Right atrium auricular region (tissue), 2 donors: Measurements from ENCODE around the gene MTMR3. TPM values are rescaled to one million over a fixed set of nuclear protein-coding genes. Genes with fewer than 3 reads are reported as not detected.

ENCODE experiments used
- DNase-seq: peaks from one replicate; pipeline ENCODE4 v3.0.0-alpha.2; 2019; ENCODE audit warnings: low spot score
- H3K27ac ChIP-seq, 2 donors: fragments of 200-600 bp; sonication (generic); 1 replicate in 1 of 2; 2 replicates in 1 of 2; pipeline ENCODE4 v1.5.1; 2016 to 2019
- H3K27me3 ChIP-seq, 2 donors: fragments of 200-600 bp; sonication (generic); one replicate each; pipeline versions ENCODE4 v1.5.1 to v1.6.0; 2017 to 2019
- H3K36me3 ChIP-seq: fragments of 200-600 bp; sonication (generic); one replicate; pipeline ENCODE4 v1.5.1; 2016
- H3K4me1 ChIP-seq, 2 donors: fragments of 200-600 bp; sonication (generic); one replicate each; pipeline versions ENCODE4 v1.5.1 to v1.6.0; 2017 to 2019
- H3K4me3 ChIP-seq, 2 donors: fragments of 200-600 bp; sonication (generic); 1 replicate in 1 of 2; 2 replicates in 1 of 2; pipeline ENCODE4 v1.5.1; 2017 to 2019; ENCODE audit warnings: mild to moderate bottlenecking in 1 of 2, moderate library complexity in 1 of 2
- H3K9me3 ChIP-seq, 2 donors: fragments of 200-600 bp; sonication (generic); one replicate each; pipeline ENCODE4 v1.5.1; 2019
- CTCF ChIP-seq, 2 donors: fragments of 200-600 bp; sonication (generic); IDR thresholded peaks; one replicate each; pipeline ENCODE4 v1.5.1; 2019; ENCODE audit warnings: antibody characterized with exemption in 2 of 2
- total RNA-seq, 2 donors: library from RNA; depleted of rRNA; stranded (reverse); fragments of >200 nt; gene quantifications; one replicate each; pipeline ENCODE4 v1.1.0, GENCODE V29; 2016

The MTMR3 gene
- total RNA-seq, 2 donors from 2014 or later = 27.2 to 38.1 TPM

DNA sequence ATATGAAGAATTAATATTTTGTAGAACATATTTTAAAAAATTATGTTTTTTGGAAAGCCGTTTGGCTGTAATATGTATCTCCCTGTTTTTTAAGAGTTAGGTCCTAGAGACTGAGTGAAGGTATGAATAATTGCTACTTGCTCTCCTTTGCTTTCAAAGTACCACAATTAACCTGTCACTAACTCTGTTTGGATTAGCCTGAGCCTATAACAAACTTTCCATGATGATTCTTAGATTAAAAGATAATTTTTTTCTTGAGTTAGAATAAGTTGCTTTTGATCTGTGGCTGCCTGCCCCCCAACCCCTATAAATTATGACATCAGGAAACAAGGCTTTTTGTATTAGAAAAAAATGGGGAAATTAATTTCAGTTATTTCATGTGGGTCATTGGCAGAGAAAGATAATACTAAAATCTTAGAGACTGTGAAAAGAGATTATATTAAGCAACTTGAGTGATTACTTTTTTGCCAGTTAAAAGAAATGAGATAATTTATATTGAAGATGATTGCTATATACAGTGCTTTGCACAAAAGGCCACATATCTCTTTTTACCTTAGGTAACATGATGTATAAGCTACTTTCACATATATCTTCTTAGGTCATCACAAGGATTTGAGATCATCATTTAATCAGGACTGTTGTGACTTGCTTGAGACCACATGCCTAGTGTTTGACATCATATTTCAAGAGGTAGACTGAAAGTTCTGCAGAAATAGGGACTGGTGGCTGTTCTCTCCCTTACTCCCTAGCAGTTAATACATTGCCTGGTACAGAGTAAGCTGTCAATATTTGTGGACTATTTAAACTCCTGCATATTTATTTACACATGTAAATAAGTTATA is 9.6 kb downstream of the MTMR3 start:
- DNase-seq = no peak
- H3K27me3 ChIP-seq = no peaks in the 10 kb centered on the region
- no peak for TF ChIP-seq CTCF (IDR thresholded peaks at IDR 0.05)
- H3K4me3 ChIP-seq = no peak overlapping the region
- no peaks in the 10 kb centered on the region for H3K36me3 ChIP-seq
- H3K4me1 ChIP-seq = peaks cover 0 to 21% of the 10 kb centered on the region in 2 donors
- H3K9me3 ChIP-seq = no peaks in the 10 kb centered on the region
- no peak overlapping the region for H3K27ac ChIP-seq

GRCh38 chr22:29901354-29901753 is 18.4 kb downstream of the MTMR3 start:
- Histone ChIP-seq H3K27me3 (no peaks in the 10 kb centered on the region), H3K36me3 (no peaks in the 10 kb centered on the region), H3K4me1 (peaks cover 0 to 16% of the 10 kb centered on the region in 2 donors), H3K9me3 (no peaks in the 10 kb centered on the region), H3K27ac (no peak overlapping the region), H3K4me3 (no peak overlapping the region)
- no peak for TF ChIP-seq CTCF (IDR thresholded peaks at IDR 0.05)
- no peak for DNase-seq

DNA sequence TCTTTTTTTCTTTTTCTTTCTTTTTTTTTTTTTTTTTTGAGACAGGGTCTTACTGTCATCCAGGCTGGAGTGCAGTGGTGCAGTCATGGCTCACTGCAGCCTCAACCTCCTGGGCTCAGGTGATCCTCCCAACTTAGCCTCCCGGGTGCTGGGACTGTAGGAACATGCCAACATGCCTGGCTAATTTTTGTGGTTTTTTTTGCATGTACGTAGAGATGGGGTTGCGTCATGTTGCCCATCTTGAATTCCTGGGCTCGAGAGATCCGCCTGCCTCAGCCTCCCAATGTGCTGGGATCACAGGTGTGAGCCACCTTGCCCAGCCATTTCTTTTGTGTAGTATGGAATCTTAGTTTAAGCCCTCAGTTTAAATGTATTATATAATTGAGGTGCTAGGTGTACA is 20.4 kb downstream of the MTMR3 start:
- no peak overlapping the region for H3K27ac ChIP-seq
- no peaks in the 10 kb centered on the region for H3K9me3 ChIP-seq
- H3K27me3 ChIP-seq = no peaks in the 10 kb centered on the region
- TF ChIP-seq CTCF (IDR thresholded peaks at IDR 0.05) = no peak
- no peak for DNase-seq
- no peaks in the 10 kb centered on the region for H3K36me3 ChIP-seq
- no peak overlapping the region for H3K4me3 ChIP-seq
- peaks cover 0 to 36% of the 10 kb centered on the region in 2 donors for H3K4me1 ChIP-seq

DNA sequence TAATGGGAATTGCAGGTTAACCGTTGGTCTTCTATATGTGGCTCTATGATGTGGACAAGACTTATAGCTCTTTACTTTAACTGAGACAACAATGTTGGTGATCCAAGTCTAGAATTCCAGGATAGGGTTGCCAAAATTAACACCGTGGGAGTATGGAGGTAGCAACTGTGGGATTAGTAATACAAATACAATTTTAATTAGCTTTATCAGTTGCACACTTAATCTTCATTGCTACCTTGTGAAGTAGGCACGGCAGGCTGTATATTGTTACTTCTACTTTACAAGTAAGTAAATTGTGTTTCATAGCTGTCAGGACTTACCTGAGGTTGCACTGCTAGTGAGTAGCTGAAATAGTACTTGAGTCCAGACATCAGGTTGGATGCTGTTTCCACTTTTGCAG is 21.0 kb downstream of the MTMR3 start:
- no peak for TF ChIP-seq CTCF (IDR thresholded peaks at IDR 0.05)
- H3K9me3 ChIP-seq = no peaks in the 10 kb centered on the region
- peaks cover 0 to 36% of the 10 kb centered on the region in 2 donors for H3K4me1 ChIP-seq
- H3K27ac ChIP-seq = no peak overlapping the region
- H3K27me3 ChIP-seq = no peaks in the 10 kb centered on the region
- no peak for DNase-seq
- no peaks in the 10 kb centered on the region for H3K36me3 ChIP-seq
- no peak overlapping the region for H3K4me3 ChIP-seq

DNA sequence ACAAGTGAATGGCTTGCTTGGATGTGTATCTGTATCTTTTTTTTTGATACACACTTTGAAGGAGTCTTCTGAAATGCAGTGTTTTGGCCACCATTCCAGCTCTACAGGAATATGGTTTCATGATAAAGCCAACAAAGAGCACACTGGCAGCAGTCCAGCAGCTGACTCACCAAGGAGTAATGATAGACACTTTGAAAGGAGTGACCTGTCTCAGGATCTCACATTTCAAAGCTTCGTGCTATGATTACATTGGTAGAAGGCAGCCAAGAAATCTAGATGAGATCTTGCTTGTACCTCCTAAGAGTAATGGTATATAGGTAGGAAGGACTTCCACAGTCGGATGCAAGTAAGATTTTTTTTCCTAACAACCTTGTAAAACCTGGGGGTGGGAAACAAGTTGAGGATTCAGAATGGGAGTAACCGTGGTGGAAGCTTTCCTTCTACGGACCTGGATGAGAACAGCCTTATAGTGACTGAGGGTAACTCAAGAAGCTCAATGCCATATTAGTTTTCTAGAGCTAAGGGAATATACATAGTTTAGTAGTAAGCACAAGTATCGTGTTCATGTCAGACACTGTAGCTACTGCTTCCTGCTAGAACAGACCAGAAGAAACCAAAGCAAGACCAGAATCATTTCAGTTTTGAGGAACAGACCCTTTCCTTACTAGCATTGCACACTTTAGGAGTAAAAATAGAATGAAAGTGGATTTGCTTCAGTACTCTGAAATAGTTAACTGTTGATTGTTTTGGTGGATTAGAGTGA is 25.0 kb downstream of the MTMR3 start:
- Histone ChIP-seq H3K9me3 (no peaks in the 10 kb centered on the region), H3K36me3 (no peaks in the 10 kb centered on the region), H3K4me1 (peaks cover 0 to 51% of the 10 kb centered on the region in 2 donors), H3K27me3 (no peaks in the 10 kb centered on the region), H3K27ac (peak overlapping the region; percentile 13 to 69), H3K4me3 (no peak overlapping the region)
- DNase-seq = peak; percentile 79
- TF ChIP-seq CTCF (IDR thresholded peaks at IDR 0.05) = no peak
